HG03457 (cell line): ENCODE measurements around the gene RALBP1.
"Not testable (repeated sequence)": the region's sequence is repeated elsewhere in the genome, so short reads cannot be mapped to it uniquely, and the experiment has no call there.

Source experiments
- ATAC-seq: cut with Tn5 transposase; IDR thresholded peaks from one replicate; pipeline ENCODE4 v1.9.1; 2021; ENCODE audit warnings: moderate number of reproducible peaks; ENCODE audit not compliant: unreplicated experiment

Gene RALBP1

GRCh38 chr18:9474983-9475642, at the start of gene RALBP1:
TSS of gene RALBP1 (plus strand) at chr18:9475513. CDS start at chr18:9513046, 37,533 bp downstream.
- ATAC-seq: peak; percentile 92

- no peak for ATAC-seq
These were observed 48.6 kb upstream of the RALBP1 start for GRCh38 chr18:9426753-9427152.

GRCh38 chr18:9428301-9428706, 47.0 kb upstream of the RALBP1 start:
- no peak for ATAC-seq

- no peak for ATAC-seq
These were observed 46.3 kb upstream of the RALBP1 start for GRCh38 chr18:9428862-9429661.

- ATAC-seq: no peak
These were observed 45.7 kb upstream of the RALBP1 start for GRCh38 chr18:9429662-9429993.

GRCh38 chr18:9430315-9430714, 45.0 kb upstream of the RALBP1 start:
- ATAC-seq: not testable (repeated sequence)

GRCh38 chr18:9431296-9431695, 44.0 kb upstream of the RALBP1 start:
- no peak for ATAC-seq

GRCh38 chr18:9433122-9433521, 42.2 kb upstream of the RALBP1 start:
- ATAC-seq: not testable (repeated sequence)

GRCh38 chr18:9433671-9434121, 41.6 kb upstream of the RALBP1 start:
- ATAC-seq: no peak

GRCh38 chr18:9434122-9434701, 41.1 kb upstream of the RALBP1 start:
- ATAC-seq: no peak

- ATAC-seq: no peak
These were observed 40.3 kb upstream of the RALBP1 start for GRCh38 chr18:9435041-9435440.

GRCh38 chr18:9436206-9436929, 38.9 kb upstream of the RALBP1 start:
- ATAC-seq: no peak

GRCh38 chr18:9437021-9437437, 38.3 kb upstream of the RALBP1 start:
- no peak for ATAC-seq

GRCh38 chr18:9437672-9438071, 37.6 kb upstream of the RALBP1 start:
- ATAC-seq: no peak

- no peak for ATAC-seq
These were observed 34.3 kb upstream of the RALBP1 start for GRCh38 chr18:9441061-9441460.

GRCh38 chr18:9444549-9444948, 30.8 kb upstream of the RALBP1 start:
- ATAC-seq: no peak

- ATAC-seq: no peak
These were observed 28.5 kb upstream of the RALBP1 start for GRCh38 chr18:9446839-9447238.

- ATAC-seq: no peak
These were observed 28.0 kb upstream of the RALBP1 start for GRCh38 chr18:9447334-9447733.

GRCh38 chr18:9449600-9450414, 25.5 kb upstream of the RALBP1 start:
- no peak for ATAC-seq

- ATAC-seq: not testable (repeated sequence)
These were observed 24.4 kb upstream of the RALBP1 start for GRCh38 chr18:9450920-9451319.
